Omental fat pad (tissue), 4 donors: ENCODE results near the gene CPNE1. TPM values are rescaled to one million over a fixed set of nuclear protein-coding genes. Genes with fewer than 3 reads are reported as not detected.

Experiments
- ATAC-seq: fragments of 150-250 bp; one replicate; pipeline ENCODE4 v1.9.1; 2016; ENCODE audit warnings: mild to moderate bottlenecking, moderate library complexity; ENCODE audit not compliant: low FRiP score
- DNase-seq: peaks from one replicate; pipeline ENCODE4 v3.0.0-alpha.2; 2019; ENCODE audit warnings: low spot score
- CTCF ChIP-seq, 3 donors: fragments of 450-650 bp; IDR thresholded peaks; one replicate each; pipeline ENCODE4 v1.5.1; 2016 to 2017; ENCODE audit warnings: antibody characterized with exemption in 3 of 3, mild to moderate bottlenecking in 3 of 3, moderate library complexity in 2 of 3
- total RNA-seq, 4 donors: library from RNA; depleted of rRNA; stranded (reverse); fragments of >200 nt; gene quantifications; one replicate each; pipeline ENCODE4 v1.1.0, GENCODE V29; 2016

Gene CPNE1
- total RNA-seq, 4 donors from 2014 or later: 50.7 to 113 (median 85.2) TPM

- TF ChIP-seq CTCF (IDR thresholded peaks at IDR 0.05): no peak
- DNase-seq (no peak), ATAC-seq (no peak)
Observed at GRCh38 chr20:35601990-35602389, 62.7 kb downstream of the CPNE1 start.

GRCh38 chr20:35600993-35601973, 63.4 kb downstream of the CPNE1 start:
- no peak for DNase-seq
- peak; percentile 83 for ATAC-seq
- TF ChIP-seq CTCF (IDR thresholded peaks at IDR 0.05): no peak

GRCh38 chr20:35600176-35600992, 64.3 kb downstream of the CPNE1 start:
- no peak for TF ChIP-seq CTCF (IDR thresholded peaks at IDR 0.05)
- ATAC-seq (no peak), DNase-seq (no peak)

GRCh38 chr20:35599776-35600120, 65.0 kb downstream of the CPNE1 start:
- ATAC-seq: no peak
- no peak for TF ChIP-seq CTCF (IDR thresholded peaks at IDR 0.05)

GRCh38 chr20:35598899-35599775, 65.6 kb downstream of the CPNE1 start:
- DNase-seq (no peak), ATAC-seq (no peak)
- TF ChIP-seq CTCF (IDR thresholded peaks at IDR 0.05): no peak

More at GRCh38 chr20:35599776-35600120, 65.0 kb downstream of the CPNE1 start:
- DNase-seq: no peak

GRCh38 chr20:35598476-35598875, 66.2 kb downstream of the CPNE1 start:
- TF ChIP-seq CTCF (IDR thresholded peaks at IDR 0.05): no peak
- DNase-seq (no peak), ATAC-seq (no peak)
